DOHH2 (cell line): Measurements from ENCODE around the gene MTURN.

Experiments used
- CTCF ChIP-seq: fragments of 200-600 bp; sonication (generic); IDR thresholded peaks from one replicate; pipeline ENCODE4 v1.5.1; 2014; ENCODE audit warnings: antibody characterized with exemption, mild to moderate bottlenecking, low read depth, low read length; ENCODE audit not compliant: poor library complexity, severe bottlenecking
- EZH2phosphoT487 ChIP-seq: fragments of 200-600 bp; sonication (generic); IDR thresholded peaks from 2 replicates; pipeline ENCODE4 v1.6.1; 2017; ENCODE audit warnings: borderline replicate concordance, mild to moderate bottlenecking, antibody characterized with exemption, low read length, moderate library complexity, mixed read lengths

- TF ChIP-seq CTCF (no peak), EZH2phosphoT487 (no peak)
Measured at GRCh38 chr7:30091491-30091912, 43.3 kb upstream of the MTURN start.
